HG02870 (cell line): ENCODE data around the gene CBFA2T3.

ENCODE experiments used
- ATAC-seq: cut with Tn5 transposase; IDR thresholded peaks from one replicate; pipeline ENCODE4 v1.9.1; 2021; ENCODE audit warnings: mild to moderate bottlenecking, moderate library complexity; ENCODE audit not compliant: unreplicated experiment

Gene CBFA2T3

GRCh38 chr16:88880226-88881006 lies 96.6 kb downstream of the CBFA2T3 start:
- no peak for ATAC-seq

- ATAC-seq = no peak
Measured at GRCh38 chr16:88879788-88880055, 97.3 kb downstream of the CBFA2T3 start.

DNA sequence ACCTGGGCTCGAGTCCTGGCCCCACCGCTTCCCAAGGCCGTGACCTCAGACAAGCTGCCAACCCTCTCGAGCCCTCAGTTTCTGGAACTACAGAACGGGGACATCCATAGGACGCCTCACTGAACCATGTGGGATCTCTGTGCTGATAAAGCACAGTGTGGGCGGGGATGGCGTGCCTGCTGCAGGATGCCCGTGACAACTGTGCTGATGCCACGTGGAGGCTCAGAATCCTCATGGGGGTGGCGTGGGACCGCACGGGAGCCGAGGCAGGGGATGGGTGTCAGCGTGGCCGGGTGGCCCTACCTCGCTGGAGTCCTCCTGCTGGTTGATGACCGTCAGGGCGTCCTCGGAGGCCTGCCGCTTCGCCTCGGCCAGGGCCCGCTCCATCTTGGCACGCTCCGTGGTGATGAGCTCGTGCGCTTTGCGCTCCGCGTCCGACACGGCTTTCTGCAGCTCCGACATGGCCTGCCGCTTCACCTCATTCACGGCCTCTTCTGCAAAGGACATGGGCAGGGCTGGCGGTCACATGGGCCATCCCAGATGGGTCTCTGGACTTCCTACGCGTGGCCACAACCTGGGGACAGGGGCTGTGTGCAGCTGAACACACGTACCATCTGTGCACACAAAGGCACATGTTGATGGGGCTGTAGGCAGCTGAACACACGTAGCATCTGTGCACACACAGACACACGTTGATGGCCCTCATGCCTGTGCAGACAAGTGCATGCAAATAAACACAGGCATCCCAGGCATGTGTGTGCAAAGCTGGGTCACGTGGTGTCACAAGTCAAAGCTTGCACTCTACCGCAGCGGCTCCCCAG lies 97.8 kb downstream of the CBFA2T3 start:
- ATAC-seq = no peak

GRCh38 chr16:88878356-88878755 lies 98.7 kb downstream of the CBFA2T3 start:
- no peak for ATAC-seq

DNA sequence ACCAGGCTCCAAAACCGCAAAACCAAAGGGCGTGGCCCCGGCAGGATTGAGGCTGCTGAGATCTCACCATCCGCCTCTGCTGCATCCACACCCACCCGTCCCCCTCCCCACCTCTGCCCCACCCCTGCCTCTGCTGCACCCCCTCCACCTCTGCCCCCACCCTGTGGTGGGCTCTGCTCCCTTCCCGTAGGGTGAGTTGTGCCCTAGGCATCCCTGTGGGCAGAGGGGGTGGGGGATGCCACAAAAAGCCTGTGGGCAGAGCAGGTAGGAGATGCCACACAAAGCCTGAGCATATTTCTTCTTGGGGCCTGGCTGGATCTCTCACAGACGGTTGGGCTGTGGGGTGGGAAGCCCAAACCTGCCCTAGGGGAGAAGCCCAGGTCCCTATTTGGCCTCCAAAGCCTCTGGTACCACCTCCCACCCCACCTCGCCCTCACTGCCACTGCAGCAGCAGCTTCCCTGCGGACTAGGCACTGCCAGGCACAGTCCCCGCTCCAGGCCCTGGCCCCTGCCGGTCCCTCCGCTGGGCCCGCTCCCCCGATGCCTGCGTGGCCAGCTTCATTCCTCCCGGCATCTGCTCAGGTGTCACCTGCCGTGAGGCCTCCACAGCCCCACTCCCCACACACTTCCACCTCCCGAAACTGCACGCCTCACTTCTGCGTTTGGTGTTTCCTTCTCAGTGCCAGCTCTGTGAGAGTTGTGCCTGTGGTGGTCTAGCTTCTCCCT lies 99.3 kb downstream of the CBFA2T3 start:
- no peak for ATAC-seq

- no peak for ATAC-seq
Measured at GRCh38 chr16:88876942-88877526, 100.0 kb downstream of the CBFA2T3 start.

DNA sequence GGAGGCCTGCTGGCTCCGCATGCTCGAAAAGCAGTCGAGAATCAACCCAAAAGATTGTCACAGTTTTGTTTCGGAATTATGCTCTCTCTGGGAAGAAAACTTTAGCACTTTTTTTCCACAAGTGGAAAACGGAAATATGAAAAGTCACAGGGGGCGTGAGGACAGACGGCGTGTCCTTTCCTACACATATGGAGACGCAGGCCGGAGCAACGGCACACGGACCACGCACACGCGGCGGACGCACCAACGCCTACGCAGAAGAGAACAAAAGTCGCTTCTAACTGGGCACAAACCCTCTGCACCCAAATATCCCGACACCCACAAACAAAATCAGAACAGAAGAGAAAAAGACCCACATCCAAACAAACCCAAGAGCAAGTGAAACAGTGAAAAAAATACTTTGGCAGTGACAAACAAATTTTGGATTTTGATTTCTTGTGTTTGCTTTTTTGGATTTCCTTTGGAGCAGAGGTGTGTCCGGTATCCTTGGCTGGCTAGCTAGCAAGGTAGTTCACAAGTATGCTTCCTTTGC lies 101.2 kb downstream of the CBFA2T3 start:
- ATAC-seq = no peak

DNA sequence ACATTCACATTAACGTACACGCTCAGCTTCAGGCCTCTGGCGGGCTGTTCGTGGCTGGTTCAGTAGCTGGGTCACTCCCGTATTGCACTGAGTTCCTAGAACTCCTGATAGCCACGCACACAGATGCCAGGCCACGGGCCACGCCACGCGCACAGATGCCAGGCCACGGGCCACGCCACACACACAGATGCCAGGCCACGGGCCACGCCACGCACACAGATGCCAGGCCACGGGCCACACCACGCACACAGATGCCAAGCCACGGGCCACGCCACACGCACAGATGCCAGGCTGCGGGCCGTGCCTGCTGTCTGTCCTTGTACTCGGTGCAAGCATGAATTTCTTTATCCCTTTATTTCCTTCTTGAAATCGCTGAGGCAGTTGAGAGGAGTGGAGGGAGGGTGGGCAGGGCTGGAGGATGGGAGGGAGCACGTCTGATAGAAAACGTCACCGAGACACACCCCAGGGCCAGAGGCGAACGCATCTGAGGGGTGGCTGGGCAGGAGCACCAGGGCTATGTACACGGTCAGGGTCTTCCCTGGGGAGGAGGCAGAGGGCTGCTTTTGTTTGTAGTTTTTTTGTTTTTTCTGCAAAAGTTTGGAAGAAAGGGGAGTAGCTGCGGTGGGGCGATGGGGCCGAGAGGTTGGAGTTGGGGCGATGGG lies 101.9 kb downstream of the CBFA2T3 start:
- ATAC-seq = no peak

DNA sequence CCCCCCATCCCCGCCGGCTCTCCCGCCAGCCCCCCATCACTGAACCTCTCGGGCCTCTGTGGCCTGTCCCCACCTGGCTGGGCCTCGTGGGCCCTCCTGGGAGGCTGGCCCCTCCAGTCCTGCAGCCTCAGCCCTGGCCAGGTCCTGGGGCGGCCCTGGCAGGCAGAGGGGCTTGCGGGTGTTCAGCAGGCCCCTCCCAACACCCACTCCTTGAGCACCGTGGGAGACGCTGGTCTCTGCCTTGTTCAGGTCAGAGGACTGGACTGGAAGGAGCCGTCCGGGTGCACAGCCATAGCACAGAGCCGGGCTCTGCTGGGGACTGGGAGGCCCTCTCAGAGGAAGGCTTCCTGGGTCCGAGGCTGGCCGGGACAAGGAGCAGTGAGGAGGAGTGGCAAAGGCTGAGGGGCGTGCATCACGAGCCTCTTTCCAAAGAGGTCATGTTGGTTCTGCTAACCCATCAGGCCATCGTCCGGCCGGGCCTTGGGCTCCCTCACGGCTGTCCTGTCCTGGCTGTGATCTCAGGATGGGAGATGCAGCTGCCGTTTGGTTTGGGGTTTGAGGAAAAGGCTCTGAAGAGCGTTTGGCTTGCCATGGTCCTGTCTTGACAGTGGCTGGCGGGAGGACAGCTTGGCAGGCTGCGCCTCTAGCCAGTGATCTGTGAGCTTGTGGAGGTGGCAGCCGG lies 104.2 kb downstream of the CBFA2T3 start:
- no peak for ATAC-seq

DNA sequence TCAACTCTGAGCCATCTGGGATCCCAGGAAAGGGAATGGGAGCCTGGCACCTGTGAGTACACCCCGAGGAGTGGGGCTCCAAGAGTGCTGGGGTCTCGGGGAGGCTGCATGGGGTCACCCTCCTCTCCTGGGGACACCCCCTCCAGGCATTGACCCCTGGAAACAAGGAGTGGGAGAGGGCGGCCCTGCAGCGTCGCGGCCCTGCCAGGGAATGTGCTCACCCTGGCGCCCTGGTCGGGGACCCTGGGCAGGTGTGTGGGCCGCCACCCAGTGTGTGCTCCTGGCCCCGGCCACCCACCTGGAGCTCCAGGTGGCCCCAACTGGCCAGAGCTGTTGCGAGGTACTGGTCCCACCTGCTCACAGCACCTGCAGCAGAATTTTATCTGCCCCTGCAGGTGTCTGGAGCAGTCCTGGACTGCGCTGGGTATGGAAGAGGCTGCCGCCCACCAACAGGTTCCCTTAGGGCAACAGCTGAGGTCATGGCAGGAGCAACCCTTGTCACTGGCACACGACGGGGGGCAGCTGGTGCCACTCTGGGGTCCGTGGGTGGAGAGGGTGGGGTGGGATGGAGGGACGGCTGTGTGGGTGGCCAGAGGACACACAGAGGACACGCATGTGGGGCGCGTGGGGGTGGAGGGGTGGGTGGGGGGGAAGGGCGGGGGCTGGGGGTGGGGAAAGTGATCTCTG lies 105.1 kb downstream of the CBFA2T3 start:
- no peak for ATAC-seq

DNA sequence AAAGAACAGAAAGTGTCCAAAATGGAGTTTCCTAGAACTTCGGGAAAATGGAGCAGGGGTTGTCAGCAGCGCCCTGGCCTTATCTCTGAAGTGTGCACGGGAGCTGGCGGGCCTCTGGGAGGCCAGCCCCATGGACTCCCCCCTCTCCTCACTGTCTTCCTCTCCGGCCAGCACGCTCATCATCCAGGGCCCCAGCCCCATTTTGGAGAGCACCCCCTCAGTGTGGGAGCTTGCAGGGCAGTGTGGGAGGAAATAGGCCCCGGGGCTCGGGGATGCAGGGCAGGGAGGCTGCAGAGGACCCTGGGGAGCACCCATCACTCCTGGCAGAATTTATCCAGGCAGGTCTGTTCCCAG lies 105.7 kb downstream of the CBFA2T3 start:
- ATAC-seq = no peak

GRCh38 chr16:88870608-88871348 lies 106.2 kb downstream of the CBFA2T3 start:
- no peak for ATAC-seq

DNA sequence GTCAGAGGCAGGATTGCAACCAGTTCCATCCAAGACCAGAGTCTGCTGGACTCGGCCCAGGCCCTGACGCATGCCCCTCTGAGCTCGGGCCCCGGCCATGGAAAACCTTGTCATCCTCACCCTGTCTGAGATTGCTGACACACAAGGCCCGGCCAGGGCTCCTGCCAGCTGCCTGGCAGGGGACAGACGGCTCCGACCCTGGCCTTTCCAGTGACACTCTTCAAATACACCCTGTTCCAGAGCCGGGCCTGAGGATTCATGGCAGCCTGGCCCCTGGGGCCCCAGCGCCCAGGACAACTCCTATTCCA lies 107.4 kb downstream of the CBFA2T3 start:
- ATAC-seq = no peak

- ATAC-seq = no peak
Measured at GRCh38 chr16:88868974-88869672, 107.9 kb downstream of the CBFA2T3 start.

DNA sequence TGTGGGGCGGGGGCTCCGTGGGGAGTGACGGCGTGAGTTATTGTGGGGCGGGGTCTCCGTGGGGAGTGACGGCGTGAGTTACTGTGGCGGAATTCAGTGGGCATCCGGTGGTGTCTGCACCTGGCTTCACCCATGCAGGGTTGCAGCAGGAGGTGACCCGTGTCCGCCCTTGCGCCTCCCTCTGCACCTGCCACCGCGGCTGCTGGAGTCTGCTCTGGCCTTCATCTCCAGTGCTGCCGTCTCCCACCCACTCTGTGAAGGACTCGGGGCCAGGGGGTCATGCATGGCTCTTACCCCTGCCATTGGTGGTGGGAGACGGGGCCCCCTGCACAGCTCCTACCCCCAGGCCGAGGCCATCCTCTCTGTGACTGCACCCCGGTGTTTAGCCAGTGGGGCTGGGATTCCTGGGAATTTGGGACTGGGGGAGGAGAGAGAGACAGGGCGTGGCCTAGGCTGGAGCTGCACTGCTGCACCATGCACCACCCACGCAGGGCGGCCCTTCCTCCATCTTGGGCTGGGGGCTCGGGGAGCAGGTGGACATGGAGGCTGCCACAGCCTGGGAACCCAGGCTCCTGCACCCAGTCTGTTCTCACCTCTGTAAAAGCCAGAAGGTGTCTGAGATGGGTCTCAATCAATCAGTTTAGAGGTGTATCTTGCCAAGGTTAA lies 109.3 kb downstream of the CBFA2T3 start:
- ATAC-seq = no peak

- no peak for ATAC-seq
Measured at GRCh38 chr16:88866151-88866920, 110.7 kb downstream of the CBFA2T3 start, which contains the start of gene PABPN1L. Gene PABPN1L (minus strand): TSS chr16:88866660. CDS start chr16:88866606, 54 bp downstream.

DNA sequence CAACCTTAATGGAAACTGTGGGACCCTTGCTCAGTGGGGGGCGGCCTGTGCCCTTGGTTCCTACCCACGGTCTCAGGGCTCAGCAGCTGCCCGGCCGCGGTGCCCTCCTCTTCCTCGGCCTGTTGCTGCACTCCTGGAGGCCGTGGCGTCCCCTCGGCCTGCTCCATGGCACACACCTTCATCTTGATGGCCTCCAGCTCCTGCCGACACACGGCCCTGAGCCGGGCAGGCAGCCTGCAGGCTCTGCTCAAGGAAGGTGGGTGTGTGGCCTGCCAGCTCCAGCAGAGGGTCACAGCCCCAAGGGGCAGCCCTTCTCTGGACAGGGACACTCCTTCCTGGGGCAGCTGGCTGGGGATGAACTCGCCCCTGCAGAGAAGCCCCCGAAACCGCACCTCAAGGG lies 111.3 kb downstream of the CBFA2T3 start:
- ATAC-seq = no peak
